Inferior parietal cortex (tissue), 1 donor: ENCODE data around the gene PDIA3.
"Not testable (repeated sequence)": the region's sequence is repeated elsewhere in the genome, so short reads cannot be mapped to it uniquely, and the experiment has no call there.

Source experiments
- DNase-seq: peaks from one replicate; pipeline ENCODE4 v3.0.0-alpha.2; 2016; ENCODE audit errors: extremely low spot score

Gene PDIA3

DNA sequence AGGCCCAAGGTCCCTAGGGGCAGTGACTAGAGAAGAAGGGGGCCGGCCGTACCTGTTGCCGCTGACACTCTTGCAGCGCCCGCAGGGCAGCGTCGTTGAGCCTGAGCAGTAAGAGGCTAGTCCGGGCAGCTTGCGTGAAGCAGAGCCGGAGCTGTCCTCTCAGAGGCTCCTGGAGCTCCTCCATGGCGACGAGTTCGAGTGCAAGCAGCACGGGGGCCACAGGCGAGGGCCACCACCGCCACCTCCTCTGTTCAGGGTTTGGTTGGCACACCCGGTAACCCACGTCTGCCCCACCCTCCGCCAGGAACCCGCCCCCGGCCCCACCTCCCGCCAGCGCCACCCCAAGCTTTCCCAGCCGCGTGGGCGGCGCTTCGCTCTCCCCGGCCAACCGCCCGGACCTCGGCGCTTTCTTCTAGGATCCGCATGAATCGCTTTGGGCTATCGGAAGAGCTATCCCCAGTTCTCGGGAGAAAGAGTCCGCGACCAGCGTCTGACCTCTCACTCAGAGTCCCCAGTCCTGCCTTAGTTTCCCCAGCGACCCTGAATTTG is 30.6 kb downstream of the PDIA3 start, which contains the start of gene ELL3:
Gene ELL3 (minus strand): TSS at position 249 of the 549 bp plus-strand sequence. CDS start 65 bp downstream, at position 184.
- no peak for DNase-seq

DNA sequence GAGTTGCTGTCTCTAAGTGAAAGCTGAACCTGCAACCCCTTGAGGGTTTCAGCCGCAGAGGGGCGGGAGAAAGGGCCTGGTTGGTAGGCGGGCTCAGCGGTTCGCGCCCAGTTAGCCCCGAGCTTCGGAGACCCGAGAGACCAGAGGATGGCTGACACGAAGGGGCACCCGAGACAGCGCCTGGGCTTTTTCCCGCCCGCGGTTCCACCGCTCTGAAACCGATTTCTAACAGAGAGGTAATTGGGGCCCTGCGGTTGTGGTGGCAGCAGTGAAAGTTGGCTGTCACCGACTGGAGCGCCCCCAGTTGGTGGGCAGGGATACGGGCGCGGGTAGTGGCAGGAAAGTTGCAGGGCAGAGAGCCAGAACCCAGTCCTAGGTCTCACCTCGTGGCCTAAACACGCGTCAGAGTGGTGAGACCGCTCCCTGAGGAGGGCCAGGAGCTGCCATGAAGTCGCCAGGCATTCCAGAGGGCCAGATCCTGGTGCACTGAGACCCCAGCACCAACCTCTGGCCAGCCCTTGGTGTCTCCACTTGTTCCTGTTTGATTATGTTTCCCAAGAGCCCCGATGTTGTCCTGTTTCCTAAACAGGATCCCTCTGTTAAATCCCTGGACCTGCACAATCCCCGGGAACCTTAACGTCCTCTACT is 31.2 kb downstream of the PDIA3 start:
- DNase-seq, result no peak

DNA sequence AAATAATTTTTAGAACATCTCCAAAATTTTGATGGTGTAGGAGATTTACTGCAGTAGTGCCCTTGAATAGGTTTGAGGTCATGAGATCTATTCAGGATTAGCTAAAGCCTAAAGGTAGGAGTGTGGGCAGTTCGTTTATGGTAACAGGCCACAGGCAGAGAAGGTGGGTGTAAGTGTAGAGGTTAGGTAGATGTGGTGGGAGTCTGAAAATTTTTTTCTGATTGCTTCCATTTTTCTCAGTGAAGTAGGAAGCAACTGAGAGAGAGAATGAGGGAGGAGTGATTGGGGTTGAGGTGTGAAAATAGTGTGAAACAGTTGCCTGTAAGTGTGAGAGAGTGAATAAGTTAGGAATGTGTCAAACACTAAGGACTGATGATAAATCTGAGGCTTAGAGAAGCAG is 32.8 kb downstream of the PDIA3 start:
- DNase-seq, result no peak

DNA sequence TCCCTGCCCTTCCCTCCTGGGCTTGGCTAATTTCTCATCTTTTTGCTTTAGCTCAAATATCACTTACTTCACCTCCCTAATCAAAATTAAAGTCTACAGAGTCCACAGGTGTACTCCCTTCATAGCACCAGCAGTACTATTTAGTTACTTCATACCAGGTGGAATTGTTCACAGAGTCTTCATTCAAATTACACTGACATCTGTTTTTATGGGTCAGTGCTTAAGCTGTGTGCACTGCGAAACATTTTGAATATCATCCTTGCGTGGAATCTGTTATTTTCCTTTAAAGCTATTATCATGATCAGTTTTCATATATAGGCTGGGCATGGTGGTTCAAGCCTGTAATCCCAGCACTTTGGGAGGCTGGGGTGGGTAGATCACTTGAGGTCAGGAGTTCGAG is 43.2 kb downstream of the PDIA3 start:
- no peak for DNase-seq

DNA sequence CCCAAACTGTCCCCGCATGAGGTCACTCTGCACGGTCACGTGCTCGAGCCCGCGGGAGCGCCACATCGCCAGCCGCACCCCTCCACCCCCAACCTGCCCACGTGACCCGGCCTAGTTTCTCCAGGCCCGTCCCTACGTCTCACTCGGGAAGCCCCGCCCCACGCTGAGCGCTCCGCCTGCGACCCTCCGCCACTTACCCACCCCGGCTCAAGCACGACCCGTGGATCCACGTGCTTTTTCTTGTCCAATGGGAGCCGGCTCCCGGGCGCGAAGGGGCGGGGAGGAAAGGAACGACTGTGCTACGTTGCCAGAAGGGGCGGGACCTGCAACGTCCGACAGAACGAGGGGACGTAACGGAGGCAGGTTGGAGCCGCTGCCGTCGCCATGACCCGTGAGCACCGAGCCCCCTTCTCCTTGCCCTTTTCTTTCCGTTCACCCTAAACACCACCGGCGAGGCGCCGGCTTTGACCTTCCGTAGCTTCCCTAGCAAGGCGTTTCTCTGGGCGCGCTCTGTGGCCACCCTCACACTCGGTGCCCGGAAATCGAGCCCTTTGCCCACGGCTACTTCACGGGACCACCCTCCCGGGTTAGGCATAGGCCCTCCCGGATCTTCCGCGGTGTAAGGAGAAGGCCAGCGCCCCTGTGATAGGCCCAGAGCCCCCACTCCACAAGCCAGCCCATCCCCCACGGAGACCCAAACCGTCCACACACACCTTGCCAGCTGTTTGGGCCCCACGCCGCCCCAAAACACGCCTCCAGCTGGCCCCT is 45.9 kb downstream of the PDIA3 start, which contains the start of gene SERF2:
Gene SERF2 (plus strand): TSS at position 328 of the 768 bp plus-strand sequence. CDS start 57 bp downstream, at position 385.
- peak; percentile 97 for DNase-seq

DNA sequence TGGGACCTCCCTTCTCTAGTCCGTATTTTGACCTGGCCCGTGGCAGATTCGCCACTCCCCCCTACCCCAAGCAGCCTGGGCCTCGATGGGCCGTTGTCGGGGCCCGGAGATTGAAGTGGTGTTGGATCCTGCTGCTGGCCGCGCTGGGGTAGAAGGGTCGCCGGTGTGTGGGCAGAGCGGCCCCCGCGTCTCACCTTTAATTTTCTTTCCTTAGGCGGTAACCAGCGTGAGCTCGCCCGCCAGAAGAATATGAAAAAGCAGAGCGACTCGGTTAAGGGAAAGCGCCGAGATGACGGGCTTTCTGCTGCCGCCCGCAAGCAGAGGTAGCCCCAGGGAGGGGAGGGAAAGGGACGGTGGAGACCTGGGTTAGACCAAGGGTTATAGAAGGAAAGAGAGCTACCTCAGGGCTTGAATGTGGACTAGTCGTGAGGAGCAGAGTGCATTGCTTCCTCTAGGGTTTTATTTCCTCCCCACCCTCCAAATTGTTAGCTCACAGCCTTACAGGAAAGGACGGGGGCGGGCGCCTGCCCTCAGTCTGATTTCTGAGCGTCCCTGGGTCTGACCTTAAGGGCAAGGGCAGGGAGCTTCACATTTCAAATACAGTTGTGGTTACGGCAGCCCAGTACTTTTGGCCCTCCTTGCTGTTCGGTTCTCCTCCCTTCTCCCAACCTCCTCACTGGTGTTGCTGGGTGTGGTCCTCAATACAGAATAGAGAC is 46.7 kb downstream of the PDIA3 start:
- no peak for DNase-seq

DNA sequence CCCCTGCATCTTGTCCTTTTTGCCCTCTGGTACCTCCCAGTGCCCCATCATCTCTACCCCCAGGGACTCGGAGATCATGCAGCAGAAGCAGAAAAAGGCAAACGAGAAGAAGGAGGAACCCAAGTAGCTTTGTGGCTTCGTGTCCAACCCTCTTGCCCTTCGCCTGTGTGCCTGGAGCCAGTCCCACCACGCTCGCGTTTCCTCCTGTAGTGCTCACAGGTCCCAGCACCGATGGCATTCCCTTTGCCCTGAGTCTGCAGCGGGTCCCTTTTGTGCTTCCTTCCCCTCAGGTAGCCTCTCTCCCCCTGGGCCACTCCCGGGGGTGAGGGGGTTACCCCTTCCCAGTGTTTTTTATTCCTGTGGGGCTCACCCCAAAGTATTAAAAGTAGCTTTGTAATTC is 47.4 kb downstream of the PDIA3 start:
- no peak for DNase-seq

DNA sequence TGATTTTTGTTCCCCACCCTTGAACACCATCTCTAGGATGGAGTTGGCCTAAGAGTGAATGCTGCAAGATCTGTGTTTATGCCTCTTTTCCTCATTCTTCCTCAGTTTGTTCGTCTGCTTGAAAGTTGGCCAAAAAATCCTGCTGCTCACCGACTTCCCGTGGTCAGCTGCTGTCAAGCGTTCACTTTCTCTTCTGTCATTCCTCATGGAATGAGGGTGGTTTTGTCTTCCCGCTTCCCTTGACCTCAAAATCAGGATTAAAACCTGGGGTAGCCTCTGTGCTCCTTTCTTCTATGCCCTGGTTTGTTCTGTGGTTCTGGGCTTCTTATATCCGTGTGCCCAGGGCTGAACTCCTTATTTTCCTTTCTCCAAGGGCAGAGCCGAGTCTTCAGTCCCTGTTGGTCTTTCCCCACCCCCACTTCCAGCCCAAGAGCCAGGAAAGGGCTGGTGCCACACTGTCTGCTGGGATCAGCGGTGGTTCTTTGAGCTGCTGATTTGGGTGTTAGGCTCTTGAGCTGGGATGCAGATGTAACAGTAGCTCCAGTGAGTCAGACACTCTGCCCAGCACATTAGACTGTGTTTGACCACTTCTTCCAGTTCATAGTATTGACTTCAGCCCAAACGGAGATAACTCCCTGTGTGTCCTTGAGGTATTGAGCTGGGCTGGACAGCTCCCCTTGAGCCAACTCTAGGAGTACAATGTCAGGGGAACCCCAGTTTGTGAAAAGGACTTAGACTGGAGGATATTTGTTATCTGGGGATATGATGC is 48.2 kb downstream of the PDIA3 start:
- no peak for DNase-seq

DNA sequence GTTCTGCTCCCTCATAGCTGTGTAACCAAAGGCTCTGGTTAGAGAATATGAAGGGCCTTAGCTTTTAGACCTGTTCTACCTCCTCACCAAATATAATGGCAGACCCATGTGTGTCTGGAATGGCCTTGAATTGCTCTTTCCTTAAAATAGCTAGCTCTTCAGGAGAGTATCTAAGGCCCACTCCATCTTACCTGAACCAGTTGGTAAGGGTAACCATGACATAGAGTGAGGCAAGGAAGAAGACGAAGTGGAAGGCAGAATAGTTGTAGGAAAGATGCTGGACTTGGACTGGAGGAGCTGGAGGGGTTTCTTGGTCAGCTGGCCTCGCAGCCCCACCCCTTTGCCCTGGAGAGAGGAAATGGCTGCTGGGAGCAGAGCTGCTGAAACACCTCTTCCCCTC is 49.0 kb downstream of the PDIA3 start:
- no peak for DNase-seq

DNA sequence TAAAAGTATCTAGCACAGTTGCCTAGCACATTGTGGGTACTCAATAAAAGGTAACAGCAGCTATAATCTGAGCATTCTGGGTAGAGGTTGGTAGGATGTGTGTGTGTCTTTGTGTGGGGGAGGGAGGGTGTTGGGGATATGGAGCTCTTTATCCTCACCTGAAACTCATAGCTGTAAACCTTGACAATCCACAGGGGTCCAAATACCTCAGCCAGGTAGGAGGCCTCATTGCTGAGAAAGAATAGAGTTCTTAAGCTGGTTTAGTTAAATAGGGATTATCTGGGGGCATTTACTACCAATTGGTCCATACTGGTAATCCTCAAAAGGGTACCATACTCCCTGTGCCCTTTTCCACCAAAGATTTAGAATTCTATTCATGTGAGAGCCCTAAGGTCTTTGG is 49.8 kb downstream of the PDIA3 start:
- no peak for DNase-seq

DNA sequence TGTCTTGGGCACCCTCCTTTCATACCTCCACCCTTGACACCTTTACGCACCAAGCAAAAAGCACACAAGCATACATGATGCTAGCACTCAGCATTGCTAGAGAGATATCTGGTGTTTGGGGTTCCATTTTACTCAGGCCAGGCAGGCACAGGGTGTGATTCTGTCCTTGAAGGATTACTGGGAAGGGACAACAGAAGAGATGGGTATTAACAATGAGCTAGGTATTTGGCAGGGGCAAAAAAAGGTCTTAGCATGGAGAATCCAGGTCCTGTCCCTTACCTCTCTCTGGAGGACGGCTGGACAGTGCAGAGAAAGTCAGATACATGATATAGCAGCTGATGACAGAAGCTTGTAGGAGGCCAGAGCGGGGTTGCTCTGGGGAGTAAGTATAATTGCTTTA is 50.3 kb downstream of the PDIA3 start:
- DNase-seq, result no peak

DNA sequence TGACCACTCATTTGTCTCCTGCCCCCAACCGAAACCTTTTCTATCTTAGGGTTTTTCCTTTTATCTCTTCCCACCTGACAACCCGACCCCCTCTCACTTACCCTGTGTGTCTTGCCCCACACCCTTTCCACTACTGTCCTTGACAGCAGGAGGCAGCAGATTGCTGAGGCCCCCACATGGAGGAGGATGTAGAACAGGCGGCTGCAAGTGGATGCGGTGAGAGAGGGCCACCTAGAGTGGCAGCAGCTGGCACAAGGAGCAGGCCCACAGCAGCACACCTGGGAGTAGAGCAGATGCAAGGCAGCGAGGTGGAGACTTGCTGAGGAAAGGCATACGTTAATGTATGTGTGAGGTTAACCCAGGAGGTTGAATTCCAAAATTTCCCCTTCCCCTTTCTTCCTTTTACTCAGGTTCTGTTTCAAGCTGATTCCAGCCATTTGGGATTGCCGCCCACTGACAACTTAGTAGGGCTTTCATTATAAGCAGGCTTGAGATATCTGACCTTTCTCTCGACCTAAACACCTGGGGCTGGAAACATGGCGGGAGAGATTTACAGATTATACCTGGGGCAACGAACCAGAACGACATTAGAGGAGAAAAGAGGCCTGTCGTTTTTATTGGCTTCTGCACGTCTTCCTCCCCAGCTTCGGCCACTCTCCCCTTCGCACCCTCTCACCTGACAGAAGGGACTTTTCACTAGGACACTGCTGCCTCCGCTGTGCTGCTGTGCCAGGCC is 53.1 kb downstream of the PDIA3 start:
- DNase-seq, result no peak

DNA sequence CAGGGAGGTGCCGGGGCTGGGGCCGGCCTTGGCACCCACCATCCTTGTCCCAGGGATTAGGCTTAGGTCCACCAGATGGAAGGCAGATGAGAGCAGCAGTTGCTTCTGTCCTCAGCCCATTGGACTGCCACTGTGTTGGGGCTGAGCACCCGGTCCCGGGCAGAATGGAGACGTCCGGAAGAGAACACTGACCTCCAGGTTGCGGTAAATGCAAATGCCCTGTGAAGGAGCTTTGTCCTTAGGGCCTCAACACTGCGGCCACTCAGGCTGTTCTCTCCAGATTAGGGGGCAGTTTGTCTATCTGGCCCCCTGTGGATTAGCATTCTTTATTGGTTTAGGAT is 53.7 kb downstream of the PDIA3 start, which contains the start of gene SERINC4:
Gene SERINC4 (minus strand): TSS at position 276 of the 341 bp plus-strand sequence. CDS start 234 bp downstream, at position 42.
- DNase-seq, result no peak

DNA sequence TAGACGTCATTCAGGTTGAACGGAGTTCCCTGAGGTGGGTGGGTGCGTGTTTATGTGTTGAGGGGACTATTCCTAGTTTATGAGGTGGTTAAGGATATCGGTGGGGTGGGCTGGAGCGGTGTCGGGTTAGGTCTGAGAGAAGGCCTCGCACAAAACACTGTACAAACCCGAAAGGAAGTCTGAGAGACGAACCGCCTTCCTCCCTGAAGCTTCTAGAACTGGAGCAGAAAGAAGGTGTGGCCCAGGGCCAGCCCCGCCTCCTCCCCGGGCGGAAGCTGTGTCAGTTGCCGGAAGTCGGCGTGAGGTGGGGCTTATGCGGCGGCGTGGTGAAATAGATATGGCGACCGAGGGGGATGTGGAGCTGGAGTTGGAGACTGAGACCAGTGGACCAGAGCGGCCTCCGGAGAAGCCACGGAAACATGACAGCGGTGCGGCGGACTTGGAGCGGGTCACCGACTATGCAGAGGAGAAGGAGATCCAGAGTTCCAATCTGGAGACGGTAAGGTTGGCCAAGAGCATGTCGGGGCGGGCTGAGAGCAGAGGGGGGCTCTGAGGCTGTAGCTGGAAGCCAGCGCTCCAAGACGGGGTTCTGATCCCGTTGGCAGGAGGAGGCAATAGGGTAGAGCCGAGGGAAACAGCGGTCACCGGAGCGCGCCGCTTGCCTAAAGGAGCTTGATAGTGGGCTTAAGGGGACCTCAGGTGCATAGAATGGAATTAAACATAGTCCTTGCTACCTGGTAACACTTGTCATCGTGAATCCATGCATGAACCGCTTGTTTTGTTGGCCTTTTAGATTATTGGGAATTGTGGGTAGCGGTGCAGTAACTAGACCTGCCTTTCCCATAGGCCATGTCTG is 54.3 kb downstream of the PDIA3 start, which contains the start of gene HYPK:
Gene HYPK (plus strand): TSS at position 314 of the 856 bp plus-strand sequence. CDS start 24 bp downstream, at position 338.
- DNase-seq, result peak; percentile 94

DNA sequence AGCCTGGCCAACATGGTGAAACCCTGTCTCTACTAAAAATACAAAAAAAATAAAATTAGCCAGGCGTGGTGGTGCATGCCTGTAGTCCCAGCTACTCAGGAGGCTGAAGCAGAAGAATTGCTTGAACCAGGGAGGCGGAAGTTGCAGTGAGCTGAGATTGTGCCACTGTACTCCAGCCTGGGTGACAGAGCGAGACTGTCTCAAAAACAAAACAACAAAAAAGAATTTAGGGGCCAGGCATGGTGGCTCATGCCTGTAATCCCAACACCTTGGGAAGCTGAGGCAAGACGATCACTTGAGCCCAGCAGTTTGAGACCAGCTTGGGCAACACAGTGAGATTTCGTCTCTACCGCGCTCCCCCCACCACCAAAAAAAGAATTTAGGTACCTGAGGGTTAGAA is 56.4 kb downstream of the PDIA3 start:
- DNase-seq, result not testable (repeated sequence)

DNA sequence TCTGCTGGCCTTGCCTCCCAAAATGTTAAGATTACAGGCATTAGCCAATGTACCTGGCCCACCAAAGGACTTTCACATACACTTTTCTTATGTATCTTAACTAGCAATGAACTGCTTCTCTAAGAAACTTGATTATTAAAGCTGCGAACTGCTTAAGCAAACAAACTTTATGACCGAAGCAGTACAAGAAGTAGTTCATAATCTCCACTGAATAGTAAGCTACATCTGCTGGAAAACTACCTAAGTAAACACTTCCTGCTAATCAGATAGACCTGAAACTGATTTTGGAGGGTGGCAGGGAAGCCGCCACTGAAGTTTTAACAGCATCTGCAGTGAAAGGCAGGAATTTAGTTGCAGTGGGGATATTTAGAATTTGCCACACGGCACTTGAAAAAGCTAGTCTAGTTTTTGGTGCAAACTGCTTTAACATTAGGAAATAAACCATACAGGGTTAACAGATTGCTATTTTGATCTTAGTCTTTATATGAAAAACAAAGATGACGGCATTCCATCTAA is 62.3 kb downstream of the PDIA3 start:
- no peak for DNase-seq

DNA sequence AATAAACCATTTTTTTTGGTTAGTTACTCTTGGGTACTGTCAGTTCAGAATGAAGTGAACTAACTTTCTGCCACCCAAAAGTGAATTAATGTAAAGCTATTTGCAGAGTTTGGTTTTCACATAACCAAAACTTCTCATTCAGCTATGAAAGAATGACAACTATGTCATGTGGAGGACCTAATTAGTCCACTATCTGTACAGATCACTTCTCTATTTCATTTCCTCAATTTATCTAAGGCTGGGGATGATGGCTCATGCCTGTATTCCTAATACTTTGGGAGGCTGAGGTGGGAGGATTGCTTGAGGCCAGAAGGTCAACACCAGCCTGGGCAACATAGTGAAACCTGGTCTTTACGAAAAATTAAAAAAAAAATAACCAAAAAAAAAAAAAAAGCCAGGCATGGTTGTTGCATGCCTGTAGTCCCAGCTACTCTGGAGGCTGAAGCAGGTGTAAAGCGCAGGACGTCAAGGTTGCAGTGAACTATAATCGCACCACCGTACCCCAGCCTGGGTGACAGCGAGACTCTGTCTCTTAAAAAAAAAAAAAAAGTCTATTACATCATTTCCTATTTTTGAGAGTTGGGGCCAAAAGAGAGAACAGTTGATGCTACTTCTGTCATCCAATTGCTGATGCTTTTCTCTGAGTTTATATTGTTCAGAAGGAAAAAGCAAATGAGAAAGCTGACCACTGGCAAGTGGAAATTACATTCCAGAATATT is 62.9 kb downstream of the PDIA3 start:
- no peak for DNase-seq

DNA sequence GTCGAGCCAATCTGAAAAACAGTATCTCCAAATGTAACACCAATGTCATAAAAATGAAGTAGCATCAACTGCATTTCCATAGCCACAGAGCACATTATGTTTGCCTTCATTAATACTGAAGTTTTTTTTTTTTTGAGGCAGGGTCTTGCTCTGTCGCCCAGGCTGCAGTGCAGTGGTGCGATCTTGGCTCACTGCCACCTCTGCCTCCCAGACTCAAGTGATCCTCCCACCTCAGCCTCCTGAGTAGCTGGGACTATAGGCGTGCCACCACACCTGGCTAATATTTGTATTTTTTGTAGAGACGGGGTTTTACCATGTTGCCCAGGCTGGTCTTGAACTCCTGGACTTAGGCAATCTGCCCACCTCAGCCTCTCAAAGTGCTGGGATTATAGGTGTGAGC is 68.8 kb downstream of the PDIA3 start:
- not testable (repeated sequence) for DNase-seq

DNA sequence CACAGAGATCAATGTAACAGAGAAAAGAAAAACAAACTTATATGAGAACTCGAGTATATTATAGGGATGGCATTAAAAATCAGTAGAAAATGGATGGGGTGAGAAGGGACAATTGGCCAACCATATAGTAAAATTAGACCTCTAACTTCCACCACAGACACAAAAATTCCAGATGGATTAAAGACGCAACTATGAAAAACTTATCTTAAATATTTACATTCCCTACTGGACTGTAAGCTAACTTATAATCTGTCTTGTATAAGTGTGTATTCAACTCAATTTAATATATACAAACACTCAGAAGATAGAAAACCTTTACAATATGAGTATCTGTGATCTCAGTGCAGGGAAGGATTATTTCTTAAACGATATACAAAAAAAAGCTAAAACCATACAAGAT is 75.3 kb downstream of the PDIA3 start:
- DNase-seq, result no peak
